Endothelial cell of umbilical vein (primary cell): Measurements from ENCODE around the gene ZNF681. TPM values are rescaled to one million over a fixed set of nuclear protein-coding genes. Genes with fewer than 3 reads are reported as not detected.

Experiments used
- BruUV-seq: library from RNA; stranded (reverse); fragments of 400-500 nt; replicated peaks from 2 replicates; lab custom pipeline; 2021; lab: Mats Ljungman, UMichigan
- CTCF ChIA-PET: fragments of 300-600, 350-600 bp; sonication (Branson Sonifier 250); formaldehyde crosslinking; loops from one replicate; lab custom pipeline; 2021; ENCODE audit warnings: antibody characterized with exemption, inconsistent platforms; lab: Charles Lee
- POLR2A ChIA-PET: fragments of 300-600, 350-600 bp; sonication (Branson Sonifier 250); formaldehyde crosslinking; loops from one replicate; lab custom pipeline; 2021; ENCODE audit warnings: antibody characterized with exemption, inconsistent platforms; lab: Charles Lee
- DNase-seq: peaks from one replicate; pipeline ENCODE4 v3.0.0-alpha.2; 2011; ENCODE audit warnings: low read depth, low spot score
- FAIRE-seq: peaks from 2 replicates; lab custom pipeline; 2011; peaks lifted over from hg19 to GRCh38; lab: Jason Lieb, UNC
- H2AFZ ChIP-seq: 2 replicates; pipeline ENCODE4 v1.6.0; 2012; ENCODE audit warnings: low read depth, low read length, control low read depth, inconsistent platforms
- H3K27ac ChIP-seq: 2 replicates; pipeline ENCODE4 v1.5.1; 2011; ENCODE audit warnings: low read depth, mild to moderate bottlenecking, control low read depth, low read length, moderate library complexity; ENCODE audit not compliant: insufficient read depth
- H3K27me3 ChIP-seq, 2 experiments: 2 replicates each; pipeline versions ENCODE4 v1.6.0 to v1.6.1; 2011; ENCODE audit warnings: low read length in 2 of 2, mixed read lengths in 1 of 2; ENCODE audit not compliant: control insufficient read depth in 2 of 2, insufficient read depth in 2 of 2
- H3K36me3 ChIP-seq, 2 experiments: 2 replicates in 1 of 2; 3 replicates in 1 of 2; pipeline ENCODE4 v1.5.1; 2011; ENCODE audit warnings: low read length in 2 of 2, mild to moderate bottlenecking in 1 of 2, moderate library complexity in 1 of 2; ENCODE audit not compliant: control insufficient read depth in 2 of 2, insufficient read depth in 2 of 2; ENCODE audit errors: extremely low read depth in 1 of 2
- H3K4me1 ChIP-seq: 3 replicates; pipeline ENCODE4 v1.5.1; 2011; ENCODE audit warnings: mild to moderate bottlenecking, low read length; ENCODE audit not compliant: control insufficient read depth, insufficient read depth; ENCODE audit errors: extremely low read depth
- H3K4me2 ChIP-seq: 2 replicates; pipeline ENCODE4 v1.6.1; 2011; ENCODE audit warnings: low read length, control low read depth, mixed read lengths; ENCODE audit not compliant: insufficient read depth
- H3K4me3 ChIP-seq, 3 experiments: fragments of 200-600 bp in 1 of 3; sonication (generic), shearing (Covaris generic) in 1 of 3; replicated peaks in 1 of 3; 2 replicates each; pipeline ENCODE4 v1.5.1; 2011 to 2016; ENCODE audit warnings: control low read depth in 3 of 3, low read length in 3 of 3, mild to moderate bottlenecking in 2 of 3, inconsistent platforms in 1 of 3, low read depth in 1 of 3, moderate library complexity in 1 of 3; ENCODE audit not compliant: insufficient read depth in 1 of 3
- H3K79me2 ChIP-seq: 2 replicates; pipeline ENCODE4 v1.6.0; 2012; ENCODE audit warnings: low read length, inconsistent platforms; ENCODE audit not compliant: control insufficient read depth, insufficient read depth
- H3K9ac ChIP-seq: replicated peaks from 2 replicates; pipeline ENCODE3; 2011; ENCODE audit warnings: low read length, control low read depth; ENCODE audit not compliant: insufficient read depth; ENCODE audit errors: extremely low read depth
- H3K9me1 ChIP-seq: replicated peaks from 3 replicates; pipeline ENCODE4 v1.6.0; 2011; ENCODE audit warnings: mild to moderate bottlenecking, low read length; ENCODE audit not compliant: control insufficient read depth, insufficient read depth; ENCODE audit errors: extremely low read depth
- H3K9me3 ChIP-seq: replicated peaks from 2 replicates; pipeline ENCODE4 v1.5.1; 2012; ENCODE audit warnings: low read length, inconsistent platforms; ENCODE audit not compliant: control insufficient read depth, insufficient read depth
- H4K20me1 ChIP-seq: replicated peaks from 2 replicates; pipeline ENCODE3; 2011; ENCODE audit warnings: mild to moderate bottlenecking, low read length; ENCODE audit not compliant: control insufficient read depth, insufficient read depth; ENCODE audit errors: extremely low read depth
- CTCF ChIP-seq, 2 donors: IDR thresholded peaks; 1 replicate in 1 of 2; 2 replicates in 1 of 2; pipeline ENCODE4 v1.5.1; 2011; ENCODE audit warnings: low read length in 2 of 2, mild to moderate bottlenecking in 2 of 2, moderate library complexity in 2 of 2, control low read depth in 1 of 2, inconsistent platforms in 1 of 2, low read depth in 1 of 2; ENCODE audit not compliant: insufficient read depth in 1 of 2; ENCODE audit errors: extremely low read depth in 1 of 2
- EZH2 ChIP-seq: IDR thresholded peaks from 2 replicates; pipeline ENCODE4 v1.6.1; 2012; ENCODE audit warnings: borderline replicate concordance, low read depth, mild to moderate bottlenecking, moderate library complexity, low read length, inconsistent platforms; ENCODE audit not compliant: severe bottlenecking
- FOS ChIP-seq: IDR thresholded peaks from 2 replicates; pipeline ENCODE4 v1.6.1; 2011; ENCODE audit warnings: mild to moderate bottlenecking, low read length, moderate library complexity, borderline replicate concordance; ENCODE audit not compliant: insufficient read depth
- GATA2 ChIP-seq: IDR thresholded peaks from 2 replicates; pipeline ENCODE4 v1.7.0; 2011; ENCODE audit warnings: low read depth, mild to moderate bottlenecking, moderate library complexity, mixed read lengths, low read length; ENCODE audit not compliant: insufficient read length, insufficient read depth
- JUN ChIP-seq: IDR thresholded peaks from 2 replicates; pipeline ENCODE4 v1.6.1; 2011; ENCODE audit warnings: borderline replicate concordance, low read depth; ENCODE audit not compliant: insufficient read length, insufficient read depth
- MAX ChIP-seq: IDR thresholded peaks from 2 replicates; pipeline ENCODE4 v1.6.1; 2011; ENCODE audit not compliant: insufficient read depth, insufficient read length
- MYC ChIP-seq: IDR thresholded peaks from one replicate; pipeline ENCODE4 v1.6.1; 2011; ENCODE audit warnings: mild to moderate bottlenecking, low read depth, low read length
- POLR2A ChIP-seq: IDR thresholded peaks from 2 replicates; pipeline ENCODE4 v1.6.1; 2012; ENCODE audit warnings: low read depth, mild to moderate bottlenecking, control low read depth, low read length
- POLR2AphosphoS5 ChIP-seq: IDR thresholded peaks from 2 replicates; pipeline ENCODE4 v1.6.1; 2012; ENCODE audit warnings: low read depth, mild to moderate bottlenecking, control low read depth, low read length, moderate library complexity; ENCODE audit not compliant: insufficient read depth
- dilution Hi-C: fragments of 300-500 bp; cut with MboI; formaldehyde crosslinking; loops from one replicate; pipeline ENCODE4 v1.15.0; 2019; ENCODE audit warnings: low sequenced_read_pairs; ENCODE audit not compliant: extremely low pct_ligation_motif_present
- intact Hi-C: fragments of 100-400 bp; cut with micrococcal nuclease; formaldehyde crosslinking; loops from one replicate; pipeline ENCODE4 v1.10.0; 2022
- polyA plus RNA-seq, 4 experiments: library from polyadenylated mRNA; depleted of rRNA in 3 of 4; stranded (reverse) in 3 of 4; unstranded in 1 of 4; fragments of >200 nt; gene quantifications; 2 replicates each; pipeline versions ENCODE4 v1.2.1 to v1.2.3, GENCODE V29; 2011 to 2012; ENCODE audit warnings: missing spikeins in 1 of 4
- total RNA-seq: library from RNA; stranded (reverse); gene quantifications from 2 replicates; pipeline ENCODE4 v1.2.3, GENCODE V29; 2021

ZNF681 gene
- total and polyA plus RNA-seq, 2 donors (not counting 3 experiments of a cell fraction or from before 2014, with no cell fraction given) = 0.07 to 1.9 TPM

DNA sequence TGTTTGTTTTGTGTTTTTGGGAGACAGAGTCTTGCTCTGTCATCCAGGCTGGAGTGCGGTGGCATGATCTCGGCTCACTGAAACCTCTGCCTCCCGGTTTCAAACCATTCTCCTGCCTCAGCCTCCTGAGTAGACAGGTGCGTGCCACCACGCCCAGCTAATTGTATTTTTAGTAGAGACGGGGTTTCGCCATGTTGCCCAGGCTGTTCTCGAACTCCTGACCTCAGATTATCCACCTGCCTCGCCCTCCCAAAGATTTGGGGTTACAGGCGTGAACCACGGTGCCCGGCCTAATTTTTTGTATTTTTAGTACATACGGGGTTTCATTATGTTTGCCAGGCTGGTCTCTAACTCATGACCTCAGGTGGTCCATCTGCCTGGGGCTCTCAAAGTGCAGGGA, 8.3 kb upstream of the ZNF681 start:
- Histone ChIP-seq H3K27ac (no peak overlapping the region), H2AFZ (no peak overlapping the region), H3K4me2 (no peak overlapping the region), H3K4me1 (no peaks in the 10 kb centered on the region), H3K9ac (no peak overlapping the region), H3K79me2 (no peaks in the 10 kb centered on the region), H4K20me1 (no peaks in the 10 kb centered on the region), H3K27me3 (no peaks in the 10 kb centered on the region), H3K4me3 (no peak overlapping the region), H3K36me3 (no peaks in the 10 kb centered on the region), H3K9me3 (peaks cover 3% of the 10 kb centered on the region), H3K9me1 (no peaks in the 10 kb centered on the region)
- POLR2A ChIA-PET = no interaction called here
- DNase-seq (no peak), FAIRE-seq (no peak)
- no peak for TF ChIP-seq EZH2
- intact Hi-C loops (no loop called here), dilution Hi-C loops (no loop called here)
- CTCF ChIA-PET = no interaction called here
- BruUV-seq = no TSS peak

- Histone ChIP-seq H3K9me1 (no peaks in the 10 kb centered on the region), H3K4me3 (no peak overlapping the region), H3K4me1 (no peaks in the 10 kb centered on the region), H3K79me2 (no peaks in the 10 kb centered on the region), H3K27me3 (no peaks in the 10 kb centered on the region), H3K4me2 (no peak overlapping the region), H3K9me3 (peaks cover 3% of the 10 kb centered on the region), H3K27ac (no peak overlapping the region), H3K36me3 (no peaks in the 10 kb centered on the region), H4K20me1 (no peaks in the 10 kb centered on the region), H2AFZ (no peak overlapping the region), H3K9ac (no peak overlapping the region)
- ChIA-PET CTCF (no interaction called here), POLR2A (no interaction called here)
- TF ChIP-seq GATA2 = no peak
- TF ChIP-seq POLR2A = no peak
- no peak for TF ChIP-seq POLR2AphosphoS5
- no peak for TF ChIP-seq EZH2
- TF ChIP-seq MAX = no peak
- no peak for TF ChIP-seq CTCF (IDR thresholded peaks at IDR 0.05; ENCODE audit: extremely low read depth in 1 of 2, insufficient read depth in 1 of 2, low read depth in 1 of 2, low read length in 2 of 2)
- no peak for TF ChIP-seq MYC
- no peak for TF ChIP-seq FOS
- TF ChIP-seq JUN = no peak
- BruUV-seq = no TSS peak
- intact Hi-C loops (no loop called here), dilution Hi-C loops (no loop called here)
- FAIRE-seq = no peak
- DNase-seq = no peak
These were observed 6.1 kb upstream of the ZNF681 start for GRCh38 chr19:23764781-23765180.
